B cell (primary cell): ENCODE measurements around the gene SLC7A9.

Source experiments
- CTCF ChIP-seq: fragments of 200-600 bp; IDR thresholded peaks from one replicate; pipeline ENCODE4 v1.8.0; 2022; ENCODE audit warnings: antibody characterized with exemption, mild to moderate bottlenecking
- EZH2 ChIP-seq: IDR thresholded peaks from 2 replicates; pipeline ENCODE4 v1.6.1; 2012; ENCODE audit warnings: borderline replicate concordance, low read depth, mild to moderate bottlenecking, moderate library complexity, low read length; ENCODE audit not compliant: insufficient read depth, poor library complexity, severe bottlenecking

- no peak for TF ChIP-seq CTCF
- TF ChIP-seq EZH2: no peak
Measured at GRCh38 chr19:32872391-32872790, 2.8 kb upstream of the SLC7A9 start.
